ENCODE data around the gene MAD1L1. TPM values are rescaled to one million over a fixed set of nuclear protein-coding genes. Genes with fewer than 3 reads are reported as not detected.

Gene MAD1L1
- total RNA-seq, 1 donor from 2014 or later: 56.2 TPM

GRCh38 chr7:2079332-2080059, 153.2 kb downstream of the MAD1L1 start:
- intact Hi-C loops (cut with micrococcal nuclease): no loop called here
- H3K27ac Mint-ChIP-seq: no peak overlapping the region
- H3K36me3 Mint-ChIP-seq (ENCODE audit: low read depth): no peaks in the 10 kb centered on the region
- no peaks in the 10 kb centered on the region for H3K27me3 Mint-ChIP-seq (ENCODE audit: insufficient read depth)
- peaks cover 5% of the 10 kb centered on the region for H3K4me1 Mint-ChIP-seq (ENCODE audit: low read depth)
- no peak overlapping the region for H3K4me3 Mint-ChIP-seq
- no peak for DNase-seq (ENCODE audit: low spot score)
- H3K9me3 Mint-ChIP-seq: no peaks in the 10 kb centered on the region

- H3K27ac Mint-ChIP-seq: no peak overlapping the region
- intact Hi-C loops (cut with micrococcal nuclease): no loop called here
- no peaks in the 10 kb centered on the region for H3K36me3 Mint-ChIP-seq (ENCODE audit: low read depth)
- H3K4me3 Mint-ChIP-seq: no peak overlapping the region
- H3K4me1 Mint-ChIP-seq (ENCODE audit: low read depth): peaks cover under 1% of the 10 kb centered on the region
- H3K27me3 Mint-ChIP-seq (ENCODE audit: insufficient read depth): no peaks in the 10 kb centered on the region
- no peaks in the 10 kb centered on the region for H3K9me3 Mint-ChIP-seq
- DNase-seq (ENCODE audit: low spot score): no peak
Measured at GRCh38 chr7:2078899-2079298, 153.8 kb downstream of the MAD1L1 start.

- H3K4me1 Mint-ChIP-seq (ENCODE audit: low read depth): peaks cover 7% of the 10 kb centered on the region
- H3K9me3 Mint-ChIP-seq: no peaks in the 10 kb centered on the region
- DNase-seq (ENCODE audit: low spot score): no peak
- H3K36me3 Mint-ChIP-seq (ENCODE audit: low read depth): no peaks in the 10 kb centered on the region
- no peak overlapping the region for H3K4me3 Mint-ChIP-seq
- no peak overlapping the region for H3K27ac Mint-ChIP-seq
- intact Hi-C loops (cut with micrococcal nuclease): no loop called here
- H3K27me3 Mint-ChIP-seq (ENCODE audit: insufficient read depth): no peaks in the 10 kb centered on the region
Measured at GRCh38 chr7:2076649-2077064, 156.1 kb downstream of the MAD1L1 start.

- Mint-ChIP-seq H3K27ac (no peak overlapping the region), H3K9me3 (no peaks in the 10 kb centered on the region), H3K4me1 (ENCODE audit: low read depth) (peaks cover 7% of the 10 kb centered on the region), H3K36me3 (ENCODE audit: low read depth) (no peaks in the 10 kb centered on the region), H3K27me3 (ENCODE audit: insufficient read depth) (no peaks in the 10 kb centered on the region), H3K4me3 (no peak overlapping the region)
- DNase-seq (ENCODE audit: low spot score): no peak
- intact Hi-C loops (cut with micrococcal nuclease): no loop called here
Measured at GRCh38 chr7:2075811-2076210, 156.9 kb downstream of the MAD1L1 start.

GRCh38 chr7:2074691-2075090, 158.1 kb downstream of the MAD1L1 start:
- no peak for DNase-seq (ENCODE audit: low spot score)
- Mint-ChIP-seq H3K4me3 (no peak overlapping the region), H3K4me1 (ENCODE audit: low read depth) (peaks cover 7% of the 10 kb centered on the region), H3K27me3 (ENCODE audit: insufficient read depth) (no peaks in the 10 kb centered on the region), H3K9me3 (no peaks in the 10 kb centered on the region), H3K27ac (no peak overlapping the region), H3K36me3 (ENCODE audit: low read depth) (no peaks in the 10 kb centered on the region)
- intact Hi-C loops (cut with micrococcal nuclease): no loop called here

- Mint-ChIP-seq H3K9me3 (no peaks in the 10 kb centered on the region), H3K27ac (no peak overlapping the region), H3K4me1 (ENCODE audit: low read depth) (peaks cover 7% of the 10 kb centered on the region), H3K4me3 (no peak overlapping the region), H3K27me3 (ENCODE audit: insufficient read depth) (no peaks in the 10 kb centered on the region), H3K36me3 (ENCODE audit: low read depth) (no peaks in the 10 kb centered on the region)
- no peak for DNase-seq (ENCODE audit: low spot score)
- intact Hi-C loops (cut with micrococcal nuclease): no loop called here
Measured at GRCh38 chr7:2072798-2073197, 159.9 kb downstream of the MAD1L1 start.

- H3K36me3 Mint-ChIP-seq (ENCODE audit: low read depth): no peaks in the 10 kb centered on the region
- no peak for DNase-seq (ENCODE audit: low spot score)
- H3K27me3 Mint-ChIP-seq (ENCODE audit: insufficient read depth): no peaks in the 10 kb centered on the region
- H3K9me3 Mint-ChIP-seq: no peaks in the 10 kb centered on the region
- no peak overlapping the region for H3K4me3 Mint-ChIP-seq
- peaks cover 7% of the 10 kb centered on the region for H3K4me1 Mint-ChIP-seq (ENCODE audit: low read depth)
- H3K27ac Mint-ChIP-seq: no peak overlapping the region
- intact Hi-C loops (cut with micrococcal nuclease): no loop called here
Measured at GRCh38 chr7:2072042-2072441, 160.7 kb downstream of the MAD1L1 start.

- Mint-ChIP-seq H3K4me3 (no peak overlapping the region), H3K27ac (no peak overlapping the region), H3K36me3 (ENCODE audit: low read depth) (no peaks in the 10 kb centered on the region), H3K27me3 (ENCODE audit: insufficient read depth) (no peaks in the 10 kb centered on the region), H3K4me1 (ENCODE audit: low read depth) (peaks cover 12% of the 10 kb centered on the region), H3K9me3 (no peaks in the 10 kb centered on the region)
- DNase-seq (ENCODE audit: low spot score): no peak
- intact Hi-C loops (cut with micrococcal nuclease): no loop called here
Measured at GRCh38 chr7:2071133-2071832, 161.5 kb downstream of the MAD1L1 start.

GRCh38 chr7:2070151-2070763, 162.5 kb downstream of the MAD1L1 start:
- Mint-ChIP-seq H3K27ac (no peak overlapping the region), H3K36me3 (ENCODE audit: low read depth) (no peaks in the 10 kb centered on the region), H3K4me1 (ENCODE audit: low read depth) (peaks cover 14% of the 10 kb centered on the region), H3K4me3 (no peak overlapping the region), H3K27me3 (ENCODE audit: insufficient read depth) (no peaks in the 10 kb centered on the region), H3K9me3 (no peaks in the 10 kb centered on the region)
- no peak for DNase-seq (ENCODE audit: low spot score)
- intact Hi-C loops (cut with micrococcal nuclease): no loop called here

- Mint-ChIP-seq H3K4me1 (ENCODE audit: low read depth) (peaks cover 14% of the 10 kb centered on the region), H3K4me3 (no peak overlapping the region), H3K27ac (no peak overlapping the region), H3K9me3 (no peaks in the 10 kb centered on the region), H3K36me3 (ENCODE audit: low read depth) (no peaks in the 10 kb centered on the region), H3K27me3 (ENCODE audit: insufficient read depth) (no peaks in the 10 kb centered on the region)
- DNase-seq (ENCODE audit: low spot score): no peak
- intact Hi-C loops (cut with micrococcal nuclease): no loop called here
Measured at GRCh38 chr7:2069472-2069860, 163.3 kb downstream of the MAD1L1 start.

GRCh38 chr7:2068693-2069471, 163.9 kb downstream of the MAD1L1 start:
- intact Hi-C loops (cut with micrococcal nuclease): no loop called here
- no peaks in the 10 kb centered on the region for H3K36me3 Mint-ChIP-seq (ENCODE audit: low read depth)
- no peak overlapping the region for H3K4me3 Mint-ChIP-seq

GRCh38 chr7:2066251-2066919, 166.4 kb downstream of the MAD1L1 start:
- Mint-ChIP-seq H3K9me3 (no peaks in the 10 kb centered on the region), H3K4me3 (no peak overlapping the region), H3K27ac (peak overlapping the region; percentile 38), H3K36me3 (ENCODE audit: low read depth) (no peaks in the 10 kb centered on the region), H3K27me3 (ENCODE audit: insufficient read depth) (no peaks in the 10 kb centered on the region), H3K4me1 (ENCODE audit: low read depth) (peaks cover 7% of the 10 kb centered on the region)
- DNase-seq (ENCODE audit: low spot score): peak; percentile 8
- intact Hi-C loops (cut with micrococcal nuclease): no loop called here

More at GRCh38 chr7:2068693-2069471, 163.9 kb downstream of the MAD1L1 start:
- Mint-ChIP-seq H3K4me1 (ENCODE audit: low read depth) (peaks cover 14% of the 10 kb centered on the region), H3K9me3 (no peaks in the 10 kb centered on the region), H3K27ac (no peak overlapping the region), H3K27me3 (ENCODE audit: insufficient read depth) (no peaks in the 10 kb centered on the region)
- no peak for DNase-seq (ENCODE audit: low spot score)
